GM21526 (cell line): ENCODE measurements around the gene ECM1.

Experiments used
- ATAC-seq: cut with Tn5 transposase; IDR thresholded peaks from one replicate; pipeline ENCODE4 v1.9.1; 2021; ENCODE audit warnings: moderate library complexity; ENCODE audit not compliant: unreplicated experiment, low FRiP score

The ECM1 gene

GRCh38 chr1:150543500-150544143 lies 35.7 kb downstream of the ECM1 start:
- no peak for ATAC-seq

- ATAC-seq: no peak
Measured at GRCh38 chr1:150544204-150544603, 36.3 kb downstream of the ECM1 start.

GRCh38 chr1:150545486-150546032 lies 37.6 kb downstream of the ECM1 start:
- no peak for ATAC-seq

GRCh38 chr1:150546294-150546937 lies 38.5 kb downstream of the ECM1 start:
- no peak for ATAC-seq

- no peak for ATAC-seq
Measured at GRCh38 chr1:150548324-150548631, 40.4 kb downstream of the ECM1 start.

GRCh38 chr1:150548632-150549495 lies 41.0 kb downstream of the ECM1 start, which contains the start of gene ADAMTSL4:
Gene ADAMTSL4, plus strand, starts transcription at chr1:150549408. Its CDS starts 2,881 bp downstream, at chr1:150552289.
- no peak for ATAC-seq

- ATAC-seq: no peak
Measured at GRCh38 chr1:150549496-150550221, 41.8 kb downstream of the ECM1 start.

GRCh38 chr1:150550222-150551050 lies 42.5 kb downstream of the ECM1 start:
- no peak for ATAC-seq

- ATAC-seq: no peak
Measured at GRCh38 chr1:150551051-150551783, 43.3 kb downstream of the ECM1 start.

- ATAC-seq: no peak
Measured at GRCh38 chr1:150551784-150552127, 43.8 kb downstream of the ECM1 start.

- ATAC-seq: no peak
Measured at GRCh38 chr1:150552128-150552910, 44.4 kb downstream of the ECM1 start.

GRCh38 chr1:150552911-150553289 lies 45.0 kb downstream of the ECM1 start:
- ATAC-seq: no peak

GRCh38 chr1:150553392-150554085 lies 45.6 kb downstream of the ECM1 start:
- no peak for ATAC-seq

- no peak for ATAC-seq
Measured at GRCh38 chr1:150554086-150554452, 46.2 kb downstream of the ECM1 start.

GRCh38 chr1:150555198-150555970 lies 47.5 kb downstream of the ECM1 start:
- no peak for ATAC-seq

- no peak for ATAC-seq
Measured at GRCh38 chr1:150555971-150556865, 48.3 kb downstream of the ECM1 start.
